Kidney (tissue), 14 donors: ENCODE data around the gene ANKDD1A. TPM values are rescaled to one million over a fixed set of nuclear protein-coding genes. Genes with fewer than 3 reads are reported as not detected.

ENCODE experiments used
- DNase-seq, 5 donors: peaks; one replicate each; pipeline ENCODE4 v3.0.0-alpha.2; 2013 to 2020
- FAIRE-seq: peaks from 2 replicates; lab custom pipeline; 2012; peaks lifted over from hg19 to GRCh38; lab: Jason Lieb, UNC
- H3K27ac ChIP-seq, 2 donors: one replicate each; pipeline ENCODE4 v1.7.0; 2013; ENCODE audit warnings: low read depth in 2 of 2, low read length in 2 of 2, inconsistent platforms in 1 of 2
- H3K27me3 ChIP-seq: one replicate; pipeline ENCODE4 v1.7.1; 2013; ENCODE audit warnings: low read length, inconsistent platforms; ENCODE audit not compliant: control insufficient read depth, insufficient read depth
- H3K36me3 ChIP-seq, 3 donors: one replicate each; pipeline versions ENCODE4 v1.7.0 to v1.7.1; 2013; ENCODE audit warnings: low read length in 3 of 3, control low read depth in 1 of 3, inconsistent platforms in 1 of 3; ENCODE audit not compliant: insufficient read depth in 3 of 3, control insufficient read depth in 2 of 3
- H3K4me1 ChIP-seq, 3 donors: one replicate each; pipeline versions ENCODE4 v1.7.0 to v1.7.1; 2013; ENCODE audit warnings: low read length in 3 of 3, inconsistent platforms in 1 of 3, low read depth in 1 of 3; ENCODE audit not compliant: control insufficient read depth in 2 of 3, insufficient read depth in 2 of 3
- H3K4me3 ChIP-seq, 3 donors: one replicate each; pipeline versions ENCODE4 v1.7.0 to v1.8.1; 2013; ENCODE audit warnings: low read length in 3 of 3, control low read depth in 1 of 3, inconsistent platforms in 1 of 3
- H3K9ac ChIP-seq, 3 donors: one replicate each; pipeline versions ENCODE4 v1.7.0 to v1.7.1; 2013; ENCODE audit warnings: low read length in 3 of 3, control low read depth in 1 of 3, inconsistent platforms in 1 of 3
- H3K9me3 ChIP-seq, 3 donors: one replicate each; pipeline versions ENCODE4 v1.7.0 to v1.7.1; 2013; ENCODE audit warnings: low read length in 3 of 3, control low read depth in 1 of 3, inconsistent platforms in 1 of 3; ENCODE audit not compliant: control insufficient read depth in 2 of 3, insufficient read depth in 1 of 3
- intact Hi-C: fragments of 100-400 bp; cut with DNase I; formaldehyde crosslinking; loops from one replicate; pipeline ENCODE4 v1.11.1; 2022
- polyA plus RNA-seq: library from polyadenylated mRNA; stranded (reverse); fragments of 350-450 nt; fragmentation: Illumina TruSeq; extraction: RNeasy Lipid Tissue Mini Kit (QIAGEN cat#74804); gene quantifications from one replicate; pipeline ENCODE4 v1.2.3, GENCODE V29; 2014; ENCODE audit warnings: low read depth, low replicate concordance; ENCODE audit not compliant: insufficient read depth
- total RNA-seq: library from RNA; stranded (reverse); fragmentation: NEBNext Ultra II Directional; extraction: Animal tissue kit (Norgen Biotek cat#: 25700); gene quantifications from one replicate; pipeline ENCODE4 v1.2.1, GENCODE V29; 2021
- TF ChIP-seq, protein P1 (sequence below): IDR thresholded peaks from 3 replicates; pipeline ENCODE4 v1.5.1; 2012; ENCODE audit warnings: mild to moderate bottlenecking, moderate library complexity, borderline replicate concordance; ENCODE audit not compliant: insufficient read depth; ENCODE audit errors: extremely low read depth
- donor health status: control.
- donor health status: control.
- donor health status: control.
- donor health status: control.
- donor health status: control.
- donor health status: DM: yes; HTN: yes; CAD: no.
- donor health status: Normal renal cell carcinoma (clear cell type).

ANKDD1A gene
- total and polyA plus RNA-seq, 2 donors from 2014 or later: 1.9 to 8.0 TPM

DNA sequence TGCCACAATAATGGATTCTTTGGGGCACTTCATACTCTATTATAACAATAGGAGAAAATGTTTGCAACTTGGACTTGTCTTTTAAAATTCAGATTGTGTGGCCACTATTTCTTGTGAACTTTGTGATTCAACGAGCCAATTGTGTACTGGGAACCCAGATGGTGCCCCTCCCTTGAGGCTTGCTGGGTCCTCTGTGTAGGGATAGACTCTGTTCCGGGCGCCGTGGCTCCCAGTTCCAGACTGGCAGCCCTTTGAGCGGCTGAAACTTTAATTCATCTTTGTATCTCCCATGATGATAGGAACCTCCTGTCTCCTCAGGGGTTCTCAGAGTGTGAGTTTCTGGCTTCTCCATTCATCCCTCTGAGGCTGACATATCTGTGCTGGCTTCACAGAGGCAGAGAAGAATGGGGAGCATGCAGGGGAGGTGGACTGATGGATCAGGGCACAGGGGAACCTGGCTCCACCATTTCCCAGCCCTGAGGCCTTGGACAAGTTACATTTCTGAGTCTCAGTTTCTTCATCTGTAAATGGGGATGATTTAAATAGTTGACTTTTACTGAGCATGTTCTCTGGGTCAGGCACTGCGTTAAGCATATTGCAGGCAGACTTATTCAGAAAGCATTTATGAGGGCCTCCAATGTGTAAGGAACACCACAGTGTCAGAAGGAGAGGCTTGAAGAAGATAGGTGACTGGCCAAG is 15.2 kb upstream of the ANKDD1A start:
- H3K4me3 ChIP-seq: no peak overlapping the region
- no peaks in the 10 kb centered on the region for H3K36me3 ChIP-seq
- no peak for FAIRE-seq
- no peak overlapping the region for H3K9ac ChIP-seq
- peak in 1 of 5 donors; percentile 37 for DNase-seq
- intact Hi-C loops: no loop called here
- H3K4me1 ChIP-seq: peaks cover 0 to 29% (median 3%) of the 10 kb centered on the region in 3 donors
- H3K27ac ChIP-seq: peak overlapping the region; percentile 64 to 84
- H3K27me3 ChIP-seq: no peaks in the 10 kb centered on the region
- H3K9me3 ChIP-seq: peaks cover 0 to 6% (median 0%) of the 10 kb centered on the region in 3 donors
- TF ChIP-seq, protein P1, sequence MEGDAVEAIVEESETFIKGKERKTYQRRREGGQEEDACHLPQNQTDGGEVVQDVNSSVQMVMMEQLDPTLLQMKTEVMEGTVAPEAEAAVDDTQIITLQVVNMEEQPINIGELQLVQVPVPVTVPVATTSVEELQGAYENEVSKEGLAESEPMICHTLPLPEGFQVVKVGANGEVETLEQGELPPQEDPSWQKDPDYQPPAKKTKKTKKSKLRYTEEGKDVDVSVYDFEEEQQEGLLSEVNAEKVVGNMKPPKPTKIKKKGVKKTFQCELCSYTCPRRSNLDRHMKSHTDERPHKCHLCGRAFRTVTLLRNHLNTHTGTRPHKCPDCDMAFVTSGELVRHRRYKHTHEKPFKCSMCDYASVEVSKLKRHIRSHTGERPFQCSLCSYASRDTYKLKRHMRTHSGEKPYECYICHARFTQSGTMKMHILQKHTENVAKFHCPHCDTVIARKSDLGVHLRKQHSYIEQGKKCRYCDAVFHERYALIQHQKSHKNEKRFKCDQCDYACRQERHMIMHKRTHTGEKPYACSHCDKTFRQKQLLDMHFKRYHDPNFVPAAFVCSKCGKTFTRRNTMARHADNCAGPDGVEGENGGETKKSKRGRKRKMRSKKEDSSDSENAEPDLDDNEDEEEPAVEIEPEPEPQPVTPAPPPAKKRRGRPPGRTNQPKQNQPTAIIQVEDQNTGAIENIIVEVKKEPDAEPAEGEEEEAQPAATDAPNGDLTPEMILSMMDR: no peak

DNA sequence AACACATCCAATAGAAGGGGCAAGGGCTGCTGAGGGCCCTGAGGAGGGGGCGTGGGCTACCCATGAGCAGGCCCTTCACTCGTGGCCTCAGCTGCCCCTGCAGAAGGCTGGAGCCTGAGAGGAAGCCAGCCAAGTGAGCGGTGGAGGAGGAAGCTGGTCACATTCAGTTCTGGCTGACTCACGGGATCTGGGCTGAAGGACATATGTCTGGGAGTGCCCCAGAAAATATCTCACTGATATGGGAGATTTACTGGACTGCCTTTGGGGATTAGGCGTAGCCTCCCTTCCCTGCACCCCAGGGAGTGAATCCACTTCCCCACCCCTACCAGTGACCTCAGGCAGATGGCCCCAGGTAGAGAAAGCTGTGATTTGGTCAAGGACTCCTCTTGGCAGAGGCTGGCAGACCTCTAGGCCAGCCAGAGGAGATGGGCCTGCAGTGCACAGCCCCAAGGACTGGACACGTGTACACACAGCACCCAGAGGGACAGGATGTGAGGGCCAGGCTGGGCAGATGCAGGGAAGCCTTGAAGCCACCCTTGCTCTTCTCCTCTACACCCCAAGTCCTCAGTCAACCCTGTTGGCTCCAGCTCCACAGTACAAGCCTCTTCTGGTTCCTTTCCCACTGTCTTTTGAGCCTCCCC is 14.2 kb upstream of the ANKDD1A start:
- Histone ChIP-seq H3K9ac (no peak overlapping the region), H3K27me3 (no peaks in the 10 kb centered on the region), H3K4me1 (peaks cover 0 to 29% (median 3%) of the 10 kb centered on the region in 3 donors), H3K4me3 (no peak overlapping the region), H3K36me3 (no peaks in the 10 kb centered on the region), H3K9me3 (peaks cover 0 to 6% (median 0%) of the 10 kb centered on the region in 3 donors), H3K27ac (peak overlapping the region; percentile 64 to 67)
- TF ChIP-seq, protein P1: no peak
- FAIRE-seq (no peak), DNase-seq (peak in 2 of 5 donors; percentile 47 to 84)
- intact Hi-C loops: no loop called here

DNA sequence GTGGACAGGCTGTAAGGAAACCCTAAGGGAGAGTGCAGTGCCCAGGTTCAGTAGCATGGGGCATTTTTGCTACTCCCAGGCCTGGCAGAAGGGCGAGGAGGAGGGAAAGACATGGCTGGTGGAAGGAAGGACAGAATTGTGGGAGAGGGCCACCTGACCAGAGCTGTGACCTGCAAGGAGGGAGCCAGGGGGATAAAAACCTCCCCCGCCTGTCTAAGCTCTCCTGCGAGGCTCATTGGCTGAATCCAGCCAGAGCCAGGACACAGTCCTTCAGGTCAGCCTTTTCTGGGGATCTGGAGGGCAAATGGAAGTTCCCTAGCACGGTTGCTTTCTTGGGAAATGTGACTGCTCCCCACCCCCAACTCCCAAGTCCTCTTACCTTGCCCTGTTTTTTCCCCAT is 13.3 kb upstream of the ANKDD1A start:
- no peak overlapping the region for H3K4me3 ChIP-seq
- DNase-seq: no peak
- intact Hi-C loops: no loop called here
- FAIRE-seq: no peak
- TF ChIP-seq, protein P1: no peak
- H3K9ac ChIP-seq: no peak overlapping the region
- H3K4me1 ChIP-seq: peaks cover 0 to 29% (median 3%) of the 10 kb centered on the region in 3 donors
- H3K27ac ChIP-seq: peak overlapping the region; percentile 5 to 32
- H3K27me3 ChIP-seq: no peaks in the 10 kb centered on the region
- H3K36me3 ChIP-seq: no peaks in the 10 kb centered on the region
- peaks cover 0 to 6% (median 0%) of the 10 kb centered on the region in 3 donors for H3K9me3 ChIP-seq
